Muscle layer of duodenum (tissue), 2 donors: ENCODE measurements around the gene CFAP69.
"Not testable (repeated sequence)": the region's sequence is repeated elsewhere in the genome, so short reads cannot be mapped to it uniquely, and the experiment has no call there.

Experiments
- H3K27ac ChIP-seq: one replicate; pipeline ENCODE4 v1.7.0; 2013; ENCODE audit warnings: mild to moderate bottlenecking, low read length
- H3K27me3 ChIP-seq: one replicate; pipeline ENCODE4 v1.7.0; 2013; ENCODE audit warnings: low read depth, mild to moderate bottlenecking, control low read depth, low read length
- H3K36me3 ChIP-seq, 2 donors: one replicate each; pipeline ENCODE4 v1.7.0; 2013; ENCODE audit warnings: low read length in 2 of 2, control low read depth in 1 of 2, mild to moderate bottlenecking in 1 of 2; ENCODE audit not compliant: insufficient read depth in 2 of 2, control insufficient read depth in 1 of 2
- H3K4me1 ChIP-seq, 2 donors: one replicate each; pipeline ENCODE4 v1.7.0; 2013; ENCODE audit warnings: low read length in 2 of 2, mild to moderate bottlenecking in 2 of 2, control low read depth in 1 of 2, moderate library complexity in 1 of 2; ENCODE audit not compliant: insufficient read depth in 2 of 2, control insufficient read depth in 1 of 2
- H3K4me3 ChIP-seq, 2 donors: one replicate each; pipeline ENCODE4 v1.7.0; 2013; ENCODE audit warnings: low read length in 2 of 2, low read depth in 1 of 2, mild to moderate bottlenecking in 1 of 2
- H3K9me3 ChIP-seq, 2 donors: one replicate each; pipeline ENCODE4 v1.7.0; 2013; ENCODE audit warnings: low read length in 2 of 2, control low read depth in 1 of 2, mild to moderate bottlenecking in 1 of 2; ENCODE audit not compliant: control insufficient read depth in 1 of 2
- donor health status: healthy.

CFAP69 gene

DNA sequence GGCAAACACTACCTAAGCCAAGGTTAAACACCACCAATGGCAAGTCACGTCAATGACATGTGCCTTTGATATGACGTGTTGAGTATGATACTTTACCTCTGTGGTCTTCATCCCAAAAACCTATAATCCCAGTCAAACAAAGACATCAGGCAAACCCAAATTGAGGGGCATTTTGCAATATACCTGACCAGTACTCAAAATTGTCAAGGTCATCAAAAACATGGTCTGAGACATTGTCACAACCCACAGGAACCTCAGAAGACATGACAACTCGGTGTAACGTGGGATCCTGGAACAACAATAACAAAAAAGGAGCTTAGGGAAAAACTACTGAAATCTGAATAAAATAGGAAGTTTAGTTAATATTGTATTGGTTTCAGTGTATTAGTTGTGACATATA, 68.9 kb downstream of the CFAP69 start:
- H3K4me1 ChIP-seq: no peaks in the 10 kb centered on the region
- no peak overlapping the region for H3K4me3 ChIP-seq
- H3K9me3 ChIP-seq: no peaks in the 10 kb centered on the region
- H3K36me3 ChIP-seq: no peaks in the 10 kb centered on the region
- no peak overlapping the region for H3K27ac ChIP-seq
- H3K27me3 ChIP-seq: no peaks in the 10 kb centered on the region

DNA sequence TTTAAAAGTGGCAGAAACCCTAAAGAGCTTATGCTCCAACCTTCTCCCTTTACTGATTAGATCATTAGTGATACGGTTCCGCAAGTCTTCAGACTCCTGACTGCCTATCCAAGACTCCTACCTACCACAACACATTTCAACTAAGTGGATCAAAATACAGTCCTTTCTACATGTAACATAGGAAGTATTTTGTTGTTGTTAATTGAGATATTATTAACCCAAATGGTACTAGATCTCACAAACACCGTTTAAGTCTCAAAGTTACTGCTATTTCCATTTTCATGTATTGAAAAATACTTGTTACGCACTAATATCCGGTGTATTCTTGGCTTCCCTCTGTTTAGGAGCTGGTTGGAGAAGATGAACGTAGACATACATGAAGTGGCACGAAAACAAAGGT, 75.0 kb downstream of the CFAP69 start:
- H3K27me3 ChIP-seq: peaks cover 13% of the 10 kb centered on the region
- peaks cover 0 to 9% of the 10 kb centered on the region in 2 donors for H3K4me1 ChIP-seq
- H3K36me3 ChIP-seq: no peaks in the 10 kb centered on the region
- H3K9me3 ChIP-seq: no peaks in the 10 kb centered on the region
- H3K4me3 ChIP-seq: no peak overlapping the region
- no peak overlapping the region for H3K27ac ChIP-seq

DNA sequence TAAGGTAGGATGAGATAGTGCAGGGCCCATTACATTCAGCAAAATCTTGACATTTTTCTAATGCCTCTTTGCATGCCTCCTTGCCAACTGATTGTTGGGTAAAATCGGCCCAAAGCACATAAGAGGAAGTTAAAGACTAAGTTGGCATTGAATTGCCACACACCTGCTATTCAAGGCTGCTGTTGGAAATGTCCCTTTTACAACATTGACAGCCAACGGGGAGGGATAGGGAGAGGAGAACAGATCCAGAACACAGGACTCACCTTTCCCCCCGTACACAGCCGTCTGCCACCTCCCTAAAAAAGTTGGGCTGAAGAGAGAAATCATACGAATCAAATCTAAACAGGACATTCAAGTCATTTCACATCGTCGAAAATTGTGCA, 75.4 kb downstream of the CFAP69 start:
- peaks cover 13% of the 10 kb centered on the region for H3K27me3 ChIP-seq
- no peak overlapping the region for H3K27ac ChIP-seq
- no peaks in the 10 kb centered on the region for H3K9me3 ChIP-seq
- H3K36me3 ChIP-seq: no peaks in the 10 kb centered on the region
- H3K4me3 ChIP-seq: peak overlapping the region in 1 of 2 donors; percentile 34
- peaks cover 0 to 9% of the 10 kb centered on the region in 2 donors for H3K4me1 ChIP-seq

DNA sequence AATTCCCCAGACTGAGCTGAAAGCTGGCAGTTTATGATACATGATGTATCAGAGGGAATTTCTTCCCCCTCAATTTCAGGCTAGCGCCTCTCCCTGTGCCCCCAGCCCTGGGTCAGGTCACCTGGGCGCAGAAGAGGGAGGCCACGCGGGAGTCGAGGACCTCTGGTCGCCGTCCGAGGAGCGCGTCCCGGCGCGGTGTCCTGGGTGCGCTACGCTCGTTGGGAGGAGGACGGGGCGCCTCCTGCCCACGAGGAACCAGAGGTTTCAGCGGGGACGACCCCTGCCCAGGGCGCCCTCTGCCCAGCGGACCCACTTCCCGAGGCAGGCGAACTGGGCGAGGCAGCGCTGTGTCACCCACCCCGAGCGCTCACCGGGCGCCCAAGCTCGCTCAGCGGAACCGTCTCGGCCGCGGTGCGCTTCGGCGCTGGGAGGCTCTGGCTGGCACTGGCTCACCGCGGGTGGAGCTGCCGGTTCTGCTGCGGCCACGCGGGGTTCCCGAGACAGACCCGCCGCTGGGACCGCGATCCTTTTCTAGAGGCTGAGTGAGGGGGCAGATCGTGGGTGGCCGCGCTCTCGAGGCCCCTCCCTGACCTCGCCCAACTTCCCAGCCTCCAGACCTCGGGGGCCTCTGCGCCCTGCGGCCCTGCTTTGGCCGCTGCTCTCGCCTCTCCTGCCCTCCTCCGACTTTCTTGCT, 76.0 kb downstream of the CFAP69 start, which contains the start of gene FAM237B:
FAM237B (minus strand) TSS at position 504 of the 694 bp plus-strand sequence. CDS start 1,556 bp downstream, outside the sequence.
- Histone ChIP-seq H3K27ac (no peak within 1 kb of the TSS), H3K27me3 (peaks cover 13% of the 10 kb centered on the region), H3K36me3 (no peaks in the 10 kb centered on the region), H3K9me3 (no peaks in the 10 kb centered on the region), H3K4me1 (peaks cover 0 to 9% of the 10 kb centered on the region in 2 donors), H3K4me3 (peak within 1 kb of the TSS in 1 of 2 donors; percentile 34)

DNA sequence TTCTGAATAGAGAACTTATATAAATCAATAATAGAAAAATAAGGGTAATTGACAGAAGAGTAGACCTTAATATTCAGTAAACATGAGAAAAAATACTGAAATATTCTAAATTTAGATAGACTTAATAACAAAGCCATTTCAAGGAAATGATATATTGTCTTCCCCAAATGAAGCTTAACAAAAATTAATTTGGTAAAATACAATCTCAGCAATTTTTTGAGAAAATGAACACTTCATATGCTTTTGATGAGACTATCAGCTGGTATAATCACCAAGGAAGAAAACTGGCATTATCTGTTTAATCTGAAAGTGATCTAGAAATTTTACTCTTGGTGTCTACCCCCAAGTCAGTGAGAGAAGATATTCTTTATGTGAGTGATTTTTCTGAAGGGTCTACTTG, 77.9 kb downstream of the CFAP69 start:
- no peak overlapping the region for H3K27ac ChIP-seq
- H3K4me3 ChIP-seq: no peak overlapping the region
- H3K36me3 ChIP-seq: no peaks in the 10 kb centered on the region
- H3K27me3 ChIP-seq: peaks cover 13% of the 10 kb centered on the region
- H3K9me3 ChIP-seq: no peaks in the 10 kb centered on the region
- peaks cover 0 to 9% of the 10 kb centered on the region in 2 donors for H3K4me1 ChIP-seq

DNA sequence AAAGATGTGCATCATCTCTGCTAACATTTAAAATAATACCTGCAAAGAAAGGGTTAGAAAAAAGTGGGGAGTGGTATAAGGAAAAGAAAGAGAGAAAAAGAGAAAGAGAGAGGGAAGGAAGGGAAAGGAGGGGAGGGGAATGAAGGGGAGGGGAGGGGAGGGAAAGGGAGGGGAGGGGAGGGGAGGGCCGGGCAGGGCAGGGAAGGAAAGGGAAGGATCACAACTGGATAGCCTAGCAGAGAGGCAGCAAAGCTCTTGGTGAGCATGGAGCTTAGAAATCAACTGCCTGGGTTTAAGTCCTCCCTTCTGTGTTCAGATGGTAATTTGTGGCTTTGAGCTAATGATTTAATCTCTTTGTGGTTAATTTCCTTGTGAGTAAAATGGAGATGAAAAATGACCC, 81.5 kb downstream of the CFAP69 start:
- H3K4me3 ChIP-seq: no peak overlapping the region
- H3K27me3 ChIP-seq: peaks cover 9% of the 10 kb centered on the region
- no peak overlapping the region for H3K27ac ChIP-seq
- H3K4me1 ChIP-seq: no peaks in the 10 kb centered on the region
- no peaks in the 10 kb centered on the region for H3K36me3 ChIP-seq
- no peaks in the 10 kb centered on the region for H3K9me3 ChIP-seq

DNA sequence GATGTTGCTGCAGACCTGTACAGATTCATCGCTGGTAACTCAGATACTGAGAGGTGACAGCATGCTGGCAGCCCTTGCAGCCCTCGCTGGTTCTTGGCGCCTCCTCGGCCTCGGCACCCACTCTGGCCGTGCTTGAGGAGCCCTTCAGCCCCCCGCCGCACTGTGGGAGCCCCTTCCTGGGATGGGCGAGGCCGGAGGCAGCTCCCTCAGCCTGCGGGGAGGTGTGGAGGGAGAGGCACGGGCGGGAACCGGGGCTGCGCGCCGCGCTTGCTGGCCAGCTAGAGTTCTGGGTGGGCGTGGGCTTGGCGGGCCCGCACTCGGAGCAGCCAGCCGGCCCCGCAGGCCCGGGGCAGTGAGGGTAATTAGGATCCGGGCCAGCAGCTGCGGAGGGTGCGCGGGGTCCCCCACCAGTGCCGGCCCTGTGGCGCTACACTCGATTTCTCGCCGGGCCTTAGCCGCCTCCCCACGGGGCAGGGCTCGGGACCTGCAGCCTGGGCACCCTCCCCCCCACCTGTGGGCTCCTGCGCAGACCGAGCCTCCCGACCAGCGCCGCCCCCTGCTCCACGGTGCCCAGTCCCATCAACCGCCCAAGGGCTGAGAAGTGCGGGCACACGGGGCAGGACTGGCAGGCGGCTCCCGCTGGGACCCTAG, 89.3 kb downstream of the CFAP69 start:
- no peaks in the 10 kb centered on the region for H3K36me3 ChIP-seq
- H3K27ac ChIP-seq: no peak overlapping the region
- no peaks in the 10 kb centered on the region for H3K4me1 ChIP-seq
- no peaks in the 10 kb centered on the region for H3K27me3 ChIP-seq
- H3K9me3 ChIP-seq: no peaks in the 10 kb centered on the region
- H3K4me3 ChIP-seq: no peak overlapping the region

DNA sequence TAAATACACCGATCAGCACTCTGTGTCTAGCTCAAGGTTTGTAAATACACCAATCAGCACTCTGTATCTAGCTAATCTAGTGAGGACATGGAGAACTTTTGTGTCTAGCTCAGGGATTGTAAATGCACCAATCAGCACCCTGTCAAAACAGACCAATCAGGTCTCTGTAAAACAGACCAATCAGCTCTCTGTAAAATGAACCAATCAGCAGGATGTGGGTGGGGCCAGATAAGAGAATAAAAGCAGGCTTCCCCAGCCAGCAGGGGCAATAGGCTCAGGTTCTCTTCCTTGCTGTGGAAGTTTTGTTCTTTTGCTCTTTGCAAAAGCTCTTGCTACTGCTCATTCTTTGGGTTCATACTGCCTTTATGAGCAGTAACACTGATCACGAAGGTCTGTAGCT, 90.0 kb downstream of the CFAP69 start:
- H3K4me3 ChIP-seq, H3K4me1 ChIP-seq, H3K36me3 ChIP-seq, H3K9me3 ChIP-seq, H3K27me3 ChIP-seq, H3K27ac ChIP-seq: not testable (repeated sequence)

DNA sequence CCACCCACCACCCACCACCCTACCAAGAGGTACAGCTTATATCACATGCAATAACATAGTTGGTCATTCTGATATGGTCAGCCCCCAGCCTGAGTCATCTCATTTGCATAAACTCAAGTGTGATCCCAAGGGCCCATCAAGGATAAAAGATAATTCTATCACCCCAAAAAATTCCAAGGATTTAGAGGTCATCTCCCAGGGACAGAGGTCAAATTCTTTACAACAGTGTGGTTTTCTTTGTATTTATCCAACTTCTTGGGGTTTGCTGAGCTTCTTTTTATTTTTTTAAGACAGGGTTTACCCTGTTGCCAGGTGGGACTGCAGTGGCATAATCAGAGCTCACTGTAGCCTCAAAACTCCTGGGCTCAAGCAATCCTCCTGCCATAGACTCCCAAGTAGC, 92.1 kb downstream of the CFAP69 start:
- no peaks in the 10 kb centered on the region for H3K27me3 ChIP-seq
- H3K9me3 ChIP-seq: no peaks in the 10 kb centered on the region
- no peak overlapping the region for H3K27ac ChIP-seq
- H3K4me1 ChIP-seq: no peaks in the 10 kb centered on the region
- no peak overlapping the region for H3K4me3 ChIP-seq
- no peaks in the 10 kb centered on the region for H3K36me3 ChIP-seq

DNA sequence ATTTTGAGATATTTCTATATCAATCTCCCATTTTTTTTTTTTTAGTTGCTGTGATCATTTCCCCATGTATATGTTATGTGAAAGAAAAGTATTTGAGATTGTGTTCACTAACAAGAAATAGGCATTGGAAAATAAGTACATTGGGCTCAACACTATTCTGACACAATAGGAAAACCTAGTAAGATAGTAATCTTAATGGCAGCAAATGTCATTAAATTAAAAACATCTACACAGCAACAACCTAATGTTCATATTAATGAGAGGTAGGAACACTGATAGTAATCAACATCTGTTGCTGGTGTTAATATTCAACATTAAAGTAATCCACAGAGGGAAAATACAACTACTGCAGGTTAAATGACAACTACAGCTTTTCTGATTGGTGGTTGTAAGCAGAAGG, 100.0 kb downstream of the CFAP69 start:
- H3K9me3 ChIP-seq: no peaks in the 10 kb centered on the region
- no peak overlapping the region for H3K4me3 ChIP-seq
- H3K27me3 ChIP-seq: no peaks in the 10 kb centered on the region
- no peaks in the 10 kb centered on the region for H3K36me3 ChIP-seq
- H3K27ac ChIP-seq: no peak overlapping the region
- peaks cover 5 to 10% of the 10 kb centered on the region in 2 donors for H3K4me1 ChIP-seq

DNA sequence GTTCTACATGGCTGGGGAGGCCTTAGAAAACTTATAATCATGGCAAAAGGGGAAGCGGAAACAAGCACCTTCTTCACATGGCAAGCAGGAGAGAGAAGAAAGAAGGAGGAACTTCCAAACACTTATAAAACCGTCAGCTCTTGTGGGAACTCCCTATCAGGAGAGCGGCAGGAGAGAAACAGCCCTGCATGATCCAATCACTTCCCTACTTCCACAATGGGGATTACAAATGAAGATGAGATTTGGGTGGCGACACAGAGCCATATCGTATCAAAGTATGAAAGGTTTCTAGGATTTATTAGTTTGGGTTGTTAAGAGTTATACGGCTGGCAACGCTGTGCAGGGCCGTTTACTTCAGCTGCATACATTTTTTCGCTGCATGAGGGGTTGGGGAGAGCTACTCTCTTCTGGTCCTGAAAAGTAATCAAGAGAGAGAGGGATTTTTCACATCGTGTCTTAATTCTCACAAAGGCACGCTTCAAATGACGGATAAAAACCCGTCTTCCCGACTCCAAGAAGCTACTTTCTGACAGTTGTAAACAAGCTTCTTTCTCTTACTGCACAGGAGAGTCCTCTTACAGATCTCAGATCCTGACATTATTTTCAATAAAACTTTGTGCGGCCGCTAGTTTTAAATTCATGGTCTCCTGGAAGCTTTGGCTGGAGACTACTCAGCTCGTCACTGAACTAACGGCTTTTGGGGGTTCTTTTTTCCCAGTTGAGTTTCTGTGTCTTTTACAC, 100.8 kb downstream of the CFAP69 start:
- peak overlapping the region; percentile 72 to 87 for H3K4me3 ChIP-seq
- no peaks in the 10 kb centered on the region for H3K27me3 ChIP-seq
- no peaks in the 10 kb centered on the region for H3K36me3 ChIP-seq
- no peaks in the 10 kb centered on the region for H3K9me3 ChIP-seq
- H3K4me1 ChIP-seq: peaks cover 5 to 10% of the 10 kb centered on the region in 2 donors
- peak overlapping the region; percentile 90 for H3K27ac ChIP-seq
